Astrocyte (in vitro differentiated cells and primary cell): Measurements from ENCODE around the gene ZNF541. TPM values are rescaled to one million over a fixed set of nuclear protein-coding genes. Genes with fewer than 3 reads are reported as not detected.

Experiments used
- DNase-seq: peaks from one replicate; pipeline ENCODE4 v3.0.0-alpha.2; 2010; ENCODE audit warnings: low read depth
- FAIRE-seq: peaks from 2 replicates; lab custom pipeline; 2011; peaks lifted over from hg19 to GRCh38; lab: Jason Lieb, UNC
- H2AFZ ChIP-seq: 2 replicates; pipeline ENCODE4 v1.6.0; 2012; ENCODE audit warnings: low read depth, low read length, inconsistent platforms
- H3K27ac ChIP-seq: 2 replicates; pipeline ENCODE4 v1.5.1; 2011; ENCODE audit warnings: low read depth, low read length, inconsistent platforms
- H3K27me3 ChIP-seq: 2 replicates; pipeline ENCODE4 v1.6.0; 2011; ENCODE audit warnings: low read length, inconsistent platforms; ENCODE audit not compliant: insufficient read depth
- H3K36me3 ChIP-seq: 2 replicates; pipeline ENCODE4 v1.5.1; 2011; ENCODE audit warnings: low read length, inconsistent platforms; ENCODE audit not compliant: insufficient read depth
- H3K4me1 ChIP-seq: 2 replicates; pipeline ENCODE4 v1.5.1; 2011; ENCODE audit warnings: low read length, inconsistent platforms; ENCODE audit not compliant: insufficient read depth
- H3K4me2 ChIP-seq: 2 replicates; pipeline ENCODE4 v1.6.0; 2012; ENCODE audit warnings: low read length, inconsistent platforms
- H3K4me3 ChIP-seq: 2 replicates; pipeline ENCODE4 v1.5.1; 2011; ENCODE audit warnings: low read depth, mild to moderate bottlenecking, low read length, inconsistent platforms; ENCODE audit not compliant: insufficient read depth
- H3K79me2 ChIP-seq: 2 replicates; pipeline ENCODE4 v1.6.0; 2012; ENCODE audit warnings: mild to moderate bottlenecking, low read length, inconsistent platforms; ENCODE audit not compliant: insufficient read depth
- H3K9ac ChIP-seq: 2 replicates; pipeline ENCODE4 v1.6.0; 2012; ENCODE audit warnings: mild to moderate bottlenecking, low read length, inconsistent platforms
- H3K9me3 ChIP-seq: 2 replicates; pipeline ENCODE4 v1.5.1; 2012; ENCODE audit warnings: low read depth, mild to moderate bottlenecking, low read length, inconsistent platforms; ENCODE audit not compliant: insufficient read depth
- H4K20me1 ChIP-seq: 2 replicates; pipeline ENCODE4 v1.6.0; 2012; ENCODE audit warnings: low read length, inconsistent platforms; ENCODE audit not compliant: insufficient read depth
- H3K27ac Mint-ChIP-seq: one replicate; pipeline ENCODE4 v1.8.0; 2021; ENCODE audit warnings: mild to moderate bottlenecking, mixed read lengths; ENCODE audit not compliant: unreplicated experiment
- H3K27me3 Mint-ChIP-seq: one replicate; pipeline ENCODE4 v1.8.0; 2021; ENCODE audit warnings: low read depth, mixed read lengths; ENCODE audit not compliant: unreplicated experiment
- H3K36me3 Mint-ChIP-seq: one replicate; pipeline ENCODE4 v1.8.0; 2021; ENCODE audit warnings: low read depth, mixed read lengths; ENCODE audit not compliant: unreplicated experiment
- H3K4me1 Mint-ChIP-seq: one replicate; pipeline ENCODE4 v1.8.0; 2021; ENCODE audit warnings: low read depth, mixed read lengths; ENCODE audit not compliant: unreplicated experiment
- H3K4me3 Mint-ChIP-seq: one replicate; pipeline ENCODE4 v1.8.0; 2021; ENCODE audit warnings: mild to moderate bottlenecking, moderate library complexity, mixed read lengths; ENCODE audit not compliant: unreplicated experiment
- H3K9me3 Mint-ChIP-seq: one replicate; pipeline ENCODE4 v1.8.0; 2021; ENCODE audit warnings: mild to moderate bottlenecking, mixed read lengths; ENCODE audit not compliant: unreplicated experiment
- EZH2 ChIP-seq: IDR thresholded peaks from 2 replicates; pipeline ENCODE4 v1.6.1; 2012; ENCODE audit warnings: mild to moderate bottlenecking, low read length, inconsistent platforms; ENCODE audit not compliant: insufficient read depth
- total RNA-seq: library from RNA; stranded (reverse); gene quantifications from 2 replicates; pipeline ENCODE4 v1.2.1, GENCODE V29; 2021
- TF ChIP-seq, protein P1 (sequence below): IDR thresholded peaks from 2 replicates; pipeline ENCODE4 v1.5.1; 2011; ENCODE audit warnings: low read depth, mild to moderate bottlenecking, inconsistent platforms, low read length, moderate library complexity; ENCODE audit not compliant: insufficient read depth

Gene ZNF541
- total RNA-seq, 1 donor from 2014 or later, result not detected

DNA sequence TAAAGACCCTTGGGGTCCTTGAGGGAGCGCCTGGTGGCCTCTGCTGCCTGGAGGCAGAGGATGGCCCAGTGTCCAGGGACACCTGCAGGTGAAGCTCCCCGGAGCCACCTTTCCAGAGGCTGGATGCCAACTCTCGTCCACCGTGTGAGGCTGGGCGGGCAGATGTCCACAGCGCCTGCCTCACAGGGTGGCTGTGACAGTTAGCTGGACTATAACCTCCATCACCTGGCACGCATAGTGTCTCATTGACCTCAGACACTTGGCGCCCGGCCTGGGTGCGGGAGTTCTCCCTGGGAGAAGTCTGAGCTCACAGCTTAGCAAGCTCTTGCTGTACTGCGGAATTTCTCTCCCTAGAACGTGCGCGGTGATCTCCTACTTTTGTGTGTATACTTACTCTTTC, 45.8 kb upstream of the ZNF541 start:
- H3K4me1 ChIP-seq, result peaks cover 9% of the 10 kb centered on the region
- H3K9me3 ChIP-seq, result no peaks in the 10 kb centered on the region
- Mint-ChIP-seq H3K27ac (no peak overlapping the region), H3K4me1 (peaks cover 16% of the 10 kb centered on the region), H3K27me3 (no peaks in the 10 kb centered on the region), H3K4me3 (no peak overlapping the region), H3K36me3 (peaks cover 2% of the 10 kb centered on the region), H3K9me3 (no peaks in the 10 kb centered on the region)
- TF ChIP-seq, protein P1, sequence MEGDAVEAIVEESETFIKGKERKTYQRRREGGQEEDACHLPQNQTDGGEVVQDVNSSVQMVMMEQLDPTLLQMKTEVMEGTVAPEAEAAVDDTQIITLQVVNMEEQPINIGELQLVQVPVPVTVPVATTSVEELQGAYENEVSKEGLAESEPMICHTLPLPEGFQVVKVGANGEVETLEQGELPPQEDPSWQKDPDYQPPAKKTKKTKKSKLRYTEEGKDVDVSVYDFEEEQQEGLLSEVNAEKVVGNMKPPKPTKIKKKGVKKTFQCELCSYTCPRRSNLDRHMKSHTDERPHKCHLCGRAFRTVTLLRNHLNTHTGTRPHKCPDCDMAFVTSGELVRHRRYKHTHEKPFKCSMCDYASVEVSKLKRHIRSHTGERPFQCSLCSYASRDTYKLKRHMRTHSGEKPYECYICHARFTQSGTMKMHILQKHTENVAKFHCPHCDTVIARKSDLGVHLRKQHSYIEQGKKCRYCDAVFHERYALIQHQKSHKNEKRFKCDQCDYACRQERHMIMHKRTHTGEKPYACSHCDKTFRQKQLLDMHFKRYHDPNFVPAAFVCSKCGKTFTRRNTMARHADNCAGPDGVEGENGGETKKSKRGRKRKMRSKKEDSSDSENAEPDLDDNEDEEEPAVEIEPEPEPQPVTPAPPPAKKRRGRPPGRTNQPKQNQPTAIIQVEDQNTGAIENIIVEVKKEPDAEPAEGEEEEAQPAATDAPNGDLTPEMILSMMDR, result no peak
- H3K9ac ChIP-seq, result peak overlapping the region; percentile 23
- FAIRE-seq (no peak), DNase-seq (peak; percentile 60)
- H3K4me2 ChIP-seq, result no peak overlapping the region
- H2AFZ ChIP-seq, result no peak overlapping the region
- no peaks in the 10 kb centered on the region for H3K27me3 ChIP-seq
- peaks cover 94% of the 10 kb centered on the region for H3K79me2 ChIP-seq
- H3K4me3 ChIP-seq, result no peak overlapping the region
- H3K27ac ChIP-seq, result no peak overlapping the region
- H4K20me1 ChIP-seq, result peaks cover 76% of the 10 kb centered on the region
- H3K36me3 ChIP-seq, result no peaks in the 10 kb centered on the region

DNA sequence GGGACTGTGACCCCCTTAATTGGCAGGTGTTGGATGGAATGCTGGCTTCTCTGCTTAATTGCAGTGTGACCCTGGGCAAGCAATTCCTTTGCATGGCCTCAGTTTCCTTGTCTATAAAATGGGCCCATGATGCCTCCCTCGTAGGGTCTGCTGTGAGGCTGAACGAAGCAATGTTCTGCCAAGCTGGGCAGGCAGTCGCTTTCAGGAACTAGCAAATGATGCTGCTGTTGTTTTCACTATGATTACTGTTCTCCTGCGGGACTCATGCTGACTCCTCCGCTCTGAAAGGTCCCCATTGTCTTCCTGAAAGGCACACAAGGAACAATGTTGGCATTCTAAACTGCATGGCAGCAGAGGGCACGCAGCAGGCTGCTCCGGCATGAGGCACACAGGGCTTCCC, 42.8 kb upstream of the ZNF541 start:
- Histone ChIP-seq H3K9ac (no peak overlapping the region), H3K27me3 (no peaks in the 10 kb centered on the region), H3K79me2 (peaks cover 100% of the 10 kb centered on the region), H2AFZ (no peak overlapping the region), H3K27ac (no peak overlapping the region), H3K9me3 (no peaks in the 10 kb centered on the region), H3K4me1 (peaks cover 24% of the 10 kb centered on the region), H3K4me3 (no peak overlapping the region), H3K36me3 (no peaks in the 10 kb centered on the region), H3K4me2 (no peak overlapping the region), H4K20me1 (peaks cover 93% of the 10 kb centered on the region)
- FAIRE-seq, result no peak
- DNase-seq, result no peak
- H3K27me3 Mint-ChIP-seq, result no peaks in the 10 kb centered on the region
- TF ChIP-seq EZH2, result no peak
- TF ChIP-seq, protein P1, result no peak
- no peak overlapping the region for H3K4me3 Mint-ChIP-seq
- no peak overlapping the region for H3K27ac Mint-ChIP-seq
- peaks cover 32% of the 10 kb centered on the region for H3K4me1 Mint-ChIP-seq
- H3K36me3 Mint-ChIP-seq, result peaks cover 2% of the 10 kb centered on the region
- H3K9me3 Mint-ChIP-seq, result no peaks in the 10 kb centered on the region

DNA sequence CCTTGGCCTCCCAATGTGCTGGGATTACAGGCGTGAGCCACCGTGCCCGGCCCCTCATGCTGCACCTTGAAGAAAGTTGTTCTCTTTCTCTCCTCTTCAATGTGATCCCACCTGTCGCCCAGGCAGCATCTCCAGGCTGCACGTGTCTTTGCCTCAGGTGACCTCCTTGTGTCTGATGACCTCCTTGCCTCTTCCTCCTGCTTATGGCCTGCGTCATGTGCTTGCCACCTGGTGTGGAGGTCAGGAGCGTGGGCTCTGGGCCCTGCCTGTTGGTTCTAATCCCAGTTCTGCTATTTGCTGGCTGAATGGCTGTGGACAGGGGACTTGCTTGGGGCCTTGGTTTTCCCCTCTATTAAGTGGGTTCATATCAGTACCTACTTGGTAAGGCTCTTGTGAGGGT, 42.3 kb upstream of the ZNF541 start:
- no peak overlapping the region for H3K27ac Mint-ChIP-seq
- no peaks in the 10 kb centered on the region for H3K27me3 Mint-ChIP-seq
- peaks cover 27% of the 10 kb centered on the region for H3K4me1 ChIP-seq
- H3K27me3 ChIP-seq, result no peaks in the 10 kb centered on the region
- no peak for FAIRE-seq
- H4K20me1 ChIP-seq, result peaks cover 93% of the 10 kb centered on the region
- H3K36me3 ChIP-seq, result no peaks in the 10 kb centered on the region
- H3K27ac ChIP-seq, result no peak overlapping the region
- peaks cover 2% of the 10 kb centered on the region for H3K36me3 Mint-ChIP-seq
- H3K9me3 ChIP-seq, result no peaks in the 10 kb centered on the region
- no peak overlapping the region for H3K4me3 ChIP-seq
- H3K79me2 ChIP-seq, result peaks cover 100% of the 10 kb centered on the region
- H3K9me3 Mint-ChIP-seq, result no peaks in the 10 kb centered on the region
- H2AFZ ChIP-seq, result no peak overlapping the region
- DNase-seq, result no peak
- no peak overlapping the region for H3K4me3 Mint-ChIP-seq
- TF ChIP-seq, protein P1, result no peak
- no peak for TF ChIP-seq EZH2
- no peak overlapping the region for H3K4me2 ChIP-seq
- H3K9ac ChIP-seq, result no peak overlapping the region
- peaks cover 34% of the 10 kb centered on the region for H3K4me1 Mint-ChIP-seq
